K562 (cell line): ENCODE measurements around the gene GET3. TPM values are rescaled to one million over a fixed set of nuclear protein-coding genes. Genes with fewer than 3 reads are reported as not detected.

Experiments used
- DDX20 ChIP-seq: fragments of 450-650 bp; IDR thresholded peaks from 2 replicates; pipeline ENCODE4 v1.6.1; 2016; ENCODE audit warnings: missing genetic modification characterization, low read depth, mild to moderate bottlenecking, missing compliant biosample characterization, moderate library complexity
- GABPB2 ChIP-seq: fragments of 250-450 bp; sonication (Bioruptor Pico); conservative IDR thresholded peaks from 2 replicates; pipeline ENCODE4 v1.5.1; 2021; ENCODE audit warnings: mild to moderate bottlenecking
- HNRNPK ChIP-seq: fragments of 200-400 bp; formaldehyde crosslinking; IDR thresholded peaks from one replicate; pipeline ENCODE4 v1.6.1; 2018; ENCODE audit warnings: mild to moderate bottlenecking, low read depth, low read length; ENCODE audit not compliant: poor library complexity, severe bottlenecking
- MYC ChIP-seq, 2 experiments: fragments of 250-450 bp in 1 of 2; sonication (Bioruptor Pico) in 1 of 2; IDR thresholded peaks; 2 replicates each; pipeline versions ENCODE4 v1.5.1 to v1.6.1; 2012 to 2021; ENCODE audit warnings: low read depth in 2 of 2, borderline replicate concordance in 1 of 2, improper control_type of control experiment in 1 of 2, low read length in 1 of 2, mild to moderate bottlenecking in 1 of 2, moderate library complexity in 1 of 2
- PRMT5 ChIP-seq: sonication (generic); formaldehyde crosslinking; IDR thresholded peaks from 2 replicates; pipeline ENCODE4 v1.5.0; 2020; ENCODE audit warnings: missing genetic modification reagents
- SIN3A ChIP-seq, 2 experiments: fragments of 150-350 bp in 1 of 2; IDR thresholded peaks; 2 replicates each; pipeline ENCODE4 v1.6.1; 2011 to 2016; ENCODE audit warnings: borderline replicate concordance in 2 of 2, low read depth in 2 of 2, low read length in 2 of 2, mild to moderate bottlenecking in 2 of 2, moderate library complexity in 2 of 2; ENCODE audit not compliant: control insufficient read depth in 1 of 2
- SMARCA4 ChIP-seq: fragments of 450-650 bp; IDR thresholded peaks from 2 replicates; pipeline ENCODE4 v1.6.1; 2016
- THRAP3 ChIP-seq: fragments of 450-650 bp; IDR thresholded peaks from 2 replicates; pipeline ENCODE4 v1.6.1; 2016; ENCODE audit warnings: mild to moderate bottlenecking, inconsistent platforms, borderline replicate concordance
- XRCC4 ChIP-seq: IDR thresholded peaks from one replicate; pipeline ENCODE4 v1.6.1; 2011; ENCODE audit not compliant: insufficient read depth, insufficient read length; ENCODE audit errors: extremely low read depth
- ZBTB1 ChIP-seq: sonication (generic); formaldehyde crosslinking; IDR thresholded peaks from 2 replicates; pipeline ENCODE4 v1.8.1; 2023; ENCODE audit warnings: missing genetic modification reagents, low read depth, mild to moderate bottlenecking, borderline replicate concordance
- ZNF140 ChIP-seq: fragments of 250-450 bp; sonication (Bioruptor Pico); IDR thresholded peaks from 2 replicates; pipeline ENCODE4 v1.8.0; 2021; ENCODE audit warnings: moderate library complexity, mild to moderate bottlenecking, inconsistent platforms
- ZNF175 ChIP-seq: fragments of 200-800 bp; sonication (Bioruptor generic); IDR thresholded peaks from 2 replicates; pipeline ENCODE4 v1.6.1; 2016; ENCODE audit warnings: low read depth, mild to moderate bottlenecking, missing genetic modification characterization, missing compliant biosample characterization
- ZNF184 ChIP-seq: sonication (generic); formaldehyde crosslinking; IDR thresholded peaks from 2 replicates; pipeline ENCODE4 v1.5.0; 2020; ENCODE audit warnings: missing genetic modification reagents
- ZNF354B ChIP-seq: fragments of 250-450 bp; sonication (Bioruptor Pico); IDR thresholded peaks from 2 replicates; pipeline ENCODE4 v1.4.0; 2020
- polyA plus RNA-seq, 8 experiments: library from polyadenylated mRNA; depleted of rRNA in 4 of 8; stranded (reverse) in 5 of 8; unstranded in 3 of 8; fragments of >200 nt; fragmentation: Nextera tagmentation in 2 of 8; fragmentation: Illumina TruSeq in 1 of 8; extraction: Ambion mirVana in 2 of 8; extraction: Trizol in 1 of 8; gene quantifications; 2 replicates each; pipeline versions ENCODE4 v1.2.1 to v1.2.3, GENCODE V29; 2011 to 2014; ENCODE audit warnings: inconsistent platforms in 1 of 8, missing spikeins in 1 of 8
- total RNA-seq, 7 experiments: library from RNA; depleted of rRNA in 6 of 7; stranded (reverse); fragments of >200 nt in 6 of 7; fragmentation: Illumina TruSeq in 2 of 7; extraction: Trizol in 2 of 7; gene quantifications; 2 replicates each; pipeline versions ENCODE4 v1.2.1 to v1.2.3, GENCODE V29; 2011 to 2021; ENCODE audit warnings: low replicate concordance in 1 of 7
- TF ChIP-seq, protein P1 (sequence below): sonication (generic); formaldehyde crosslinking; IDR thresholded peaks from 2 replicates; pipeline ENCODE4 v1.8.0; 2023; ENCODE audit warnings: mild to moderate bottlenecking, missing genetic modification reagents
- TF ChIP-seq, protein P2 (sequence below): fragments of 250-450 bp; sonication (Bioruptor Pico); IDR thresholded peaks from 2 replicates; pipeline ENCODE4 v1.8.0; 2022; ENCODE audit warnings: inconsistent platforms
- TF ChIP-seq, protein P3 (sequence below), 2 experiments: fragments of 200-800 bp in 1 of 2; sonication (Bioruptor generic) in 1 of 2; sonication (generic) in 1 of 2; formaldehyde crosslinking in 1 of 2; IDR thresholded peaks in 1 of 2; conservative IDR thresholded peaks in 1 of 2; 2 replicates each; pipeline versions ENCODE4 v1.5.0 to v1.6.1; 2016 to 2020; ENCODE audit warnings: missing compliant biosample characterization in 1 of 2, missing genetic modification characterization in 1 of 2, missing genetic modification reagents in 1 of 2
- TF ChIP-seq, protein P4 (sequence below): fragments of 250-450 bp; sonication (Bioruptor Pico); IDR thresholded peaks from 2 replicates; pipeline ENCODE4 v1.4.0; 2020; ENCODE audit warnings: mild to moderate bottlenecking, moderate library complexity

Gene GET3
- total and polyA plus RNA-seq, 9 of the 15 experiments (the other 6 are each of a cell fraction or from before 2014, with no cell fraction given), result 8.3 to 83.5 (median 51.8) TPM

DNA sequence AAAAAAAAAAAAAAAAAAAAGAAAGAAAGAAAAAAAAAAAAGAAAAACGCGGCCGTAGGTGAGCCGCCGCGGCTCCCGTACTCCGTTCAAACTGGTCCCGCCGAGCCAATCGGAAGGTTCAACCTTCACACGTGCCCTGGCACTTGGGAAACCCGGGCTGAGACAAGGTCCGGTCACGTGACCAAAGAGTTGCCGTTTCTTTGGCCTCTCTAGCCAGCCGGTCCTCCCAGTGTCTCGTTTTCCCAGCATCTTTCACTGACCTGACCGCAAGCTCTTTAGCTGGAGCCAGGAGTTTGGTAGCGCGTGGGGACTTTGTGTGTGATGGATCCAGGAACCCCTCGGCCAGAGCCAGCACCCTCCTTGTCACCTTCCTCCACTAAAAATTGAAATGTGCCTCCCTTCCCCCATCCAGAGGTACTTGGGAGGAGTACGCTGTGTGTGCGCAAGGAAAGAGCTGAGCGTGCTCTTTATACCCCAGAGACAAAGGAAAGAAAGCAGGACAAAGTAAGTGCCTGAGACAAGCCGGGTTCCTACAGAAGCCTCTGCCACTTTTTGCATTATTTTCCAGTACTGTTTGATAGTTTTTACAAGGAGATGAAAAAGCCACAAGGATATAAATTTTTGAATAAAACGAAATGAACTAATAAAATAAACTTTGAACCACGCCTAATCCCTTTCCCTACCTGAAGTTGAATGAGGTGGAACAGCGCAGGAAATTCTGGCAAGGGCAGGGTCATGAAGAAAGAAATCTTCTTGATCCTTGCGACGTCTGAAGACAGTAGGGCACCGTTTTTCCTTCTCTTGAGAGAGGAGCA is 14.5 kb upstream of the GET3 start (continued):
- TF ChIP-seq THRAP3 (0 out of 2 replicates have a peak, but pooled peaks have one; percentile 53), ZBTB1 (CRISPR knock-in tag) (no peak), HNRNPK (no peak), ZNF140 (CRISPR knock-in tag) (no peak), SIN3A (IDR thresholded peaks at IDR 0.05; ENCODE audit: borderline replicate concordance in 2 of 2, control insufficient read depth in 1 of 2, low read depth in 2 of 2, low read length in 2 of 2) (peak; percentile 48 to 58; a peak in 2 of 4 replicates), ZNF175 (CRISPR knock-in tag) (peak; percentile 71), DDX20 (tag) (no peak), ZNF184 (CRISPR knock-in tag) (no peak), XRCC4 (no peak), PRMT5 (CRISPR knock-in tag) (no peak), GABPB2 (CRISPR knock-in tag) (no peak), SMARCA4 (0 out of 2 replicates have a peak, but pooled peaks have one; percentile 36), ZNF354B (CRISPR knock-in tag) (no peak), MYC (IDR thresholded peaks at IDR 0.05; ENCODE audit: low read depth, low read length) (peak; percentile 91), MYC (CRISPR knock-in tag; IDR thresholded peaks at IDR 0.05; ENCODE audit: borderline replicate concordance, low read depth) (peak; percentile 74)
- TF ChIP-seq, protein P1, sequence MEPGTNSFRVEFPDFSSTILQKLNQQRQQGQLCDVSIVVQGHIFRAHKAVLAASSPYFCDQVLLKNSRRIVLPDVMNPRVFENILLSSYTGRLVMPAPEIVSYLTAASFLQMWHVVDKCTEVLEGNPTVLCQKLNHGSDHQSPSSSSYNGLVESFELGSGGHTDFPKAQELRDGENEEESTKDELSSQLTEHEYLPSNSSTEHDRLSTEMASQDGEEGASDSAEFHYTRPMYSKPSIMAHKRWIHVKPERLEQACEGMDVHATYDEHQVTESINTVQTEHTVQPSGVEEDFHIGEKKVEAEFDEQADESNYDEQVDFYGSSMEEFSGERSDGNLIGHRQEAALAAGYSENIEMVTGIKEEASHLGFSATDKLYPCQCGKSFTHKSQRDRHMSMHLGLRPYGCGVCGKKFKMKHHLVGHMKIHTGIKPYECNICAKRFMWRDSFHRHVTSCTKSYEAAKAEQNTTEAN (CRISPR knock-in tag), result no peak
- TF ChIP-seq, protein P2, sequence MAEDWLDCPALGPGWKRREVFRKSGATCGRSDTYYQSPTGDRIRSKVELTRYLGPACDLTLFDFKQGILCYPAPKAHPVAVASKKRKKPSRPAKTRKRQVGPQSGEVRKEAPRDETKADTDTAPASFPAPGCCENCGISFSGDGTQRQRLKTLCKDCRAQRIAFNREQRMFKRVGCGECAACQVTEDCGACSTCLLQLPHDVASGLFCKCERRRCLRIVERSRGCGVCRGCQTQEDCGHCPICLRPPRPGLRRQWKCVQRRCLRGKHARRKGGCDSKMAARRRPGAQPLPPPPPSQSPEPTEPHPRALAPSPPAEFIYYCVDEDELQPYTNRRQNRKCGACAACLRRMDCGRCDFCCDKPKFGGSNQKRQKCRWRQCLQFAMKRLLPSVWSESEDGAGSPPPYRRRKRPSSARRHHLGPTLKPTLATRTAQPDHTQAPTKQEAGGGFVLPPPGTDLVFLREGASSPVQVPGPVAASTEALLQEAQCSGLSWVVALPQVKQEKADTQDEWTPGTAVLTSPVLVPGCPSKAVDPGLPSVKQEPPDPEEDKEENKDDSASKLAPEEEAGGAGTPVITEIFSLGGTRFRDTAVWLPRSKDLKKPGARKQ, result no peak
- TF ChIP-seq, protein P3, sequence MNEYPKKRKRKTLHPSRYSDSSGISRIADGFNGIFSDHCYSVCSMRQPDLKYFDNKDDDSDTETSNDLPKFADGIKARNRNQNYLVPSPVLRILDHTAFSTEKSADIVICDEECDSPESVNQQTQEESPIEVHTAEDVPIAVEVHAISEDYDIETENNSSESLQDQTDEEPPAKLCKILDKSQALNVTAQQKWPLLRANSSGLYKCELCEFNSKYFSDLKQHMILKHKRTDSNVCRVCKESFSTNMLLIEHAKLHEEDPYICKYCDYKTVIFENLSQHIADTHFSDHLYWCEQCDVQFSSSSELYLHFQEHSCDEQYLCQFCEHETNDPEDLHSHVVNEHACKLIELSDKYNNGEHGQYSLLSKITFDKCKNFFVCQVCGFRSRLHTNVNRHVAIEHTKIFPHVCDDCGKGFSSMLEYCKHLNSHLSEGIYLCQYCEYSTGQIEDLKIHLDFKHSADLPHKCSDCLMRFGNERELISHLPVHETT (CRISPR knock-in tag; conservative IDR thresholded peaks at IDR 0.05 in 1 of 2, IDR thresholded peaks at IDR 0.05 in 1 of 2), result peak in 1 of 2 experiments; percentile 95; a peak in 2 of 4 replicates
- TF ChIP-seq, protein P4, sequence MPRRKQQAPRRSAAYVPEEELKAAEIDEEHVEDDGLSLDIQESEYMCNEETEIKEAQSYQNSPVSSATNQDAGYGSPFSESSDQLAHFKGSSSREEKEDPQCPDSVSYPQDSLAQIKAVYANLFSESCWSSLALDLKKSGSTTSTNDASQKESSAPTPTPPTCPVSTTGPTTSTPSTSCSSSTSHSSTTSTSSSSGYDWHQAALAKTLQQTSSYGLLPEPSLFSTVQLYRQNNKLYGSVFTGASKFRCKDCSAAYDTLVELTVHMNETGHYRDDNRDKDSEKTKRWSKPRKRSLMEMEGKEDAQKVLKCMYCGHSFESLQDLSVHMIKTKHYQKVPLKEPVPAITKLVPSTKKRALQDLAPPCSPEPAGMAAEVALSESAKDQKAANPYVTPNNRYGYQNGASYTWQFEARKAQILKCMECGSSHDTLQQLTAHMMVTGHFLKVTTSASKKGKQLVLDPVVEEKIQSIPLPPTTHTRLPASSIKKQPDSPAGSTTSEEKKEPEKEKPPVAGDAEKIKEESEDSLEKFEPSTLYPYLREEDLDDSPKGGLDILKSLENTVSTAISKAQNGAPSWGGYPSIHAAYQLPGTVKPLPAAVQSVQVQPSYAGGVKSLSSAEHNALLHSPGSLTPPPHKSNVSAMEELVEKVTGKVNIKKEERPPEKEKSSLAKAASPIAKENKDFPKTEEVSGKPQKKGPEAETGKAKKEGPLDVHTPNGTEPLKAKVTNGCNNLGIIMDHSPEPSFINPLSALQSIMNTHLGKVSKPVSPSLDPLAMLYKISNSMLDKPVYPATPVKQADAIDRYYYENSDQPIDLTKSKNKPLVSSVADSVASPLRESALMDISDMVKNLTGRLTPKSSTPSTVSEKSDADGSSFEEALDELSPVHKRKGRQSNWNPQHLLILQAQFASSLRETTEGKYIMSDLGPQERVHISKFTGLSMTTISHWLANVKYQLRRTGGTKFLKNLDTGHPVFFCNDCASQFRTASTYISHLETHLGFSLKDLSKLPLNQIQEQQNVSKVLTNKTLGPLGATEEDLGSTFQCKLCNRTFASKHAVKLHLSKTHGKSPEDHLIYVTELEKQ (CRISPR knock-in tag), result no peak
